Loucy (cell line): ENCODE measurements around the gene SCRN2.

Experiments used
- H2AFZ ChIP-seq: fragments of 200-600 bp; sonication (generic); 2 replicates; pipeline ENCODE4 v1.6.0; 2016; ENCODE audit warnings: antibody characterized with exemption, mild to moderate bottlenecking, low read length, moderate library complexity
- H3F3A ChIP-seq: fragments of 200-600 bp; 2 replicates; pipeline ENCODE4 v1.6.0; 2016; ENCODE audit warnings: antibody characterized with exemption, low read depth, mild to moderate bottlenecking
- H3K27me3 ChIP-seq: fragments of 200-600 bp; sonication (generic); 2 replicates; pipeline ENCODE4 v1.6.1; 2014; ENCODE audit warnings: low read length, mild to moderate bottlenecking; ENCODE audit not compliant: insufficient read depth, poor library complexity, severe bottlenecking
- H3K36me3 ChIP-seq: fragments of 200-600 bp; sonication (generic); 2 replicates; pipeline ENCODE4 v1.6.1; 2016; ENCODE audit warnings: low read length; ENCODE audit not compliant: insufficient read depth
- H3K4me1 ChIP-seq: fragments of 200-600 bp; sonication (generic); 2 replicates; pipeline ENCODE4 v1.5.1; 2014; ENCODE audit warnings: low read length, mild to moderate bottlenecking; ENCODE audit not compliant: insufficient read depth, poor library complexity, severe bottlenecking
- H3K4me2 ChIP-seq: fragments of 200-600 bp; sonication (generic); 2 replicates; pipeline ENCODE4 v1.6.0; 2014; ENCODE audit warnings: antibody characterized with exemption, low read length, low read depth, mild to moderate bottlenecking; ENCODE audit not compliant: poor library complexity, severe bottlenecking
- H3K4me3 ChIP-seq: fragments of 200-600 bp; sonication (generic); 2 replicates; pipeline ENCODE4 v1.5.1; 2014; ENCODE audit warnings: low read length, mild to moderate bottlenecking, mixed read lengths; ENCODE audit not compliant: poor library complexity, severe bottlenecking
- H3K79me2 ChIP-seq: fragments of 200-600 bp; sonication (generic); 2 replicates; pipeline ENCODE4 v1.6.1; 2014; ENCODE audit warnings: low read length; ENCODE audit not compliant: insufficient read depth
- H3K9ac ChIP-seq: fragments of 200-600 bp; sonication (generic); 2 replicates; pipeline ENCODE4 v1.6.0; 2014; ENCODE audit warnings: mild to moderate bottlenecking, low read depth, low read length, moderate library complexity; ENCODE audit not compliant: poor library complexity, severe bottlenecking
- H3K9me2 ChIP-seq: fragments of 200-600 bp; sonication (generic); replicated peaks from 2 replicates; pipeline ENCODE4 v1.6.1; 2016; ENCODE audit warnings: low read depth, low read length, mixed read lengths
- H3K9me3 ChIP-seq: fragments of 200-600 bp; sonication (generic); 2 replicates; pipeline ENCODE4 v1.6.1; 2014; ENCODE audit warnings: mild to moderate bottlenecking, antibody characterized with exemption, low read length, low read depth; ENCODE audit not compliant: insufficient read depth
- H4K20me1 ChIP-seq: fragments of 200-600 bp; sonication (generic); 2 replicates; pipeline ENCODE4 v1.6.0; 2014; ENCODE audit warnings: antibody characterized with exemption, low read length, mild to moderate bottlenecking; ENCODE audit not compliant: insufficient read depth, poor library complexity, severe bottlenecking
- EZH2phosphoT487 ChIP-seq: fragments of 200-600 bp; IDR thresholded peaks from 2 replicates; pipeline ENCODE4 v1.6.1; 2018; ENCODE audit warnings: antibody characterized with exemption, mild to moderate bottlenecking, moderate library complexity, borderline replicate concordance
- TF ChIP-seq, protein P1 (sequence below): fragments of 200-600 bp; sonication (generic); conservative IDR thresholded peaks from 2 replicates; pipeline ENCODE4 v1.5.1; 2014; ENCODE audit warnings: mild to moderate bottlenecking, antibody characterized with exemption, low read length

Gene SCRN2

DNA sequence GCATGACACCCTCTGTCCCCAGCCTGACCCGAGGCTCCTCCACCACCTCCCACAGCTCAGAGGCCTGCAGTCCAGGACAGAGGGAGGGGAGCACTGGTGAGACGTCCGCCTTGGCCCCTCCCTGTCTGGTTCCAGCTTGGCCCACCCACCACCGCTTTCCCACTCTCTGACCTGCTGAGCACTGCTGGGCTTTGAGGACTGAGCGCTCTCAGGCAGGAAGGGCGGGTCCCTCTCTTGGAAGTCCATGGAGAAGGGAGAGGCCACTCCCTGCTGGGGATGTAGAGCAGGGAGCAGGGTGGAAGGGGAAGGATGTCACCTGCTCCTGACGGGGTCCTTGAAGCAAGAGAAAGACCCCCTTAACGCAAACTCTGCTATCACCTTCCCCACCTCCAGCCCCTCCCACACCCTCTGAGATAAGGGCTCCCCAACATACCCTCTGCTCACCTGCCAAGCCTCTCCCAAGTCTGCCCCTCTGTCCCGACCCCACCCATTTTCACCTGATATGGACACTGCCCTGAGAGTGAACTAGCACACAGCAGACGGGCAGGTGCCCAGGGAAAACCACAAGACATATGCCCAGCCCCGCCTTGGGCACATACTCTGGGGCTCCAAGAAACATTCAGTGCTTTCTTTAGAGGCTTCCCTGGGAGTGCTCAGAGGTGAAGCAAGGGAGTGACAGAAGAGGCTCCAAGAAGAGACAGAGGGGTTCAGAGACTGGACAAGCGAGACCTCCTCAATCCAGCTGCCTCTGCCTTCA, 20.9 kb downstream of the SCRN2 start:
- Histone ChIP-seq H3F3A (no peaks in the 10 kb centered on the region), H3K4me2 (peak overlapping the region; percentile 95), H3K9ac (peak overlapping the region; percentile 78), H3K9me3 (no peaks in the 10 kb centered on the region), H3K9me2 (no peaks in the 10 kb centered on the region), H3K27me3 (no peaks in the 10 kb centered on the region), H2AFZ (no peak overlapping the region), H4K20me1 (peaks cover 5% of the 10 kb centered on the region), H3K4me3 (peak overlapping the region; percentile 81), H3K36me3 (peaks cover 18% of the 10 kb centered on the region; the same call in 1 of the 2 replicates), H3K4me1 (peaks cover 16% of the 10 kb centered on the region), H3K79me2 (peaks cover 12% of the 10 kb centered on the region; the same call in 1 of the 2 replicates)
- TF ChIP-seq, protein P1, sequence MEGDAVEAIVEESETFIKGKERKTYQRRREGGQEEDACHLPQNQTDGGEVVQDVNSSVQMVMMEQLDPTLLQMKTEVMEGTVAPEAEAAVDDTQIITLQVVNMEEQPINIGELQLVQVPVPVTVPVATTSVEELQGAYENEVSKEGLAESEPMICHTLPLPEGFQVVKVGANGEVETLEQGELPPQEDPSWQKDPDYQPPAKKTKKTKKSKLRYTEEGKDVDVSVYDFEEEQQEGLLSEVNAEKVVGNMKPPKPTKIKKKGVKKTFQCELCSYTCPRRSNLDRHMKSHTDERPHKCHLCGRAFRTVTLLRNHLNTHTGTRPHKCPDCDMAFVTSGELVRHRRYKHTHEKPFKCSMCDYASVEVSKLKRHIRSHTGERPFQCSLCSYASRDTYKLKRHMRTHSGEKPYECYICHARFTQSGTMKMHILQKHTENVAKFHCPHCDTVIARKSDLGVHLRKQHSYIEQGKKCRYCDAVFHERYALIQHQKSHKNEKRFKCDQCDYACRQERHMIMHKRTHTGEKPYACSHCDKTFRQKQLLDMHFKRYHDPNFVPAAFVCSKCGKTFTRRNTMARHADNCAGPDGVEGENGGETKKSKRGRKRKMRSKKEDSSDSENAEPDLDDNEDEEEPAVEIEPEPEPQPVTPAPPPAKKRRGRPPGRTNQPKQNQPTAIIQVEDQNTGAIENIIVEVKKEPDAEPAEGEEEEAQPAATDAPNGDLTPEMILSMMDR = no peak
- TF ChIP-seq EZH2phosphoT487 = no peak

DNA sequence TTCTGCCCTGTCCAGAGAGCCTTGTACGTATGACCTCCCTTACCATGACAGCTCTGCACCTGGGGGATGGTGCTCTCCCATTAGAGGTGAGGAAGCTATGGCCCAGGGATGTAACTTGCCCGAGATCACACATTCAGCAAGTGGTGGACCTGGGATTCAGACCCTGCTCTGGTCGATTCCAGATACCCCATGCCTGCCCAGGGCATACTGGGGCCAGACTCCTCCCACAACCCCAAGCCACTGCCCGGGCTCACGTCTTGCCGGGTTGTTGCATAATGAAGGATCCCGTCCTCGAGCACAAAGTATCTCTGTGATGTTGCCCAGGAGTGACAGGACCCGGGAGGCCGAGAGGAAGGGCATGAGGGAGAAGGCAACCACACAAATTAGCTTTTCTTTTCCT, 21.6 kb downstream of the SCRN2 start:
- Histone ChIP-seq H3K9me2 (no peaks in the 10 kb centered on the region), H3K27me3 (no peaks in the 10 kb centered on the region), H3K9me3 (no peaks in the 10 kb centered on the region), H3K4me2 (no peak overlapping the region), H3K9ac (peak overlapping the region; percentile 23), H3K36me3 (peaks cover 17% of the 10 kb centered on the region; the same call in 1 of the 2 replicates), H3K4me3 (no peak overlapping the region), H3F3A (no peaks in the 10 kb centered on the region), H4K20me1 (peaks cover 5% of the 10 kb centered on the region), H2AFZ (no peak overlapping the region), H3K4me1 (peaks cover 16% of the 10 kb centered on the region), H3K79me2 (peaks cover 12% of the 10 kb centered on the region; the same call in 1 of the 2 replicates)
- TF ChIP-seq, protein P1 = no peak
- TF ChIP-seq EZH2phosphoT487 = no peak

DNA sequence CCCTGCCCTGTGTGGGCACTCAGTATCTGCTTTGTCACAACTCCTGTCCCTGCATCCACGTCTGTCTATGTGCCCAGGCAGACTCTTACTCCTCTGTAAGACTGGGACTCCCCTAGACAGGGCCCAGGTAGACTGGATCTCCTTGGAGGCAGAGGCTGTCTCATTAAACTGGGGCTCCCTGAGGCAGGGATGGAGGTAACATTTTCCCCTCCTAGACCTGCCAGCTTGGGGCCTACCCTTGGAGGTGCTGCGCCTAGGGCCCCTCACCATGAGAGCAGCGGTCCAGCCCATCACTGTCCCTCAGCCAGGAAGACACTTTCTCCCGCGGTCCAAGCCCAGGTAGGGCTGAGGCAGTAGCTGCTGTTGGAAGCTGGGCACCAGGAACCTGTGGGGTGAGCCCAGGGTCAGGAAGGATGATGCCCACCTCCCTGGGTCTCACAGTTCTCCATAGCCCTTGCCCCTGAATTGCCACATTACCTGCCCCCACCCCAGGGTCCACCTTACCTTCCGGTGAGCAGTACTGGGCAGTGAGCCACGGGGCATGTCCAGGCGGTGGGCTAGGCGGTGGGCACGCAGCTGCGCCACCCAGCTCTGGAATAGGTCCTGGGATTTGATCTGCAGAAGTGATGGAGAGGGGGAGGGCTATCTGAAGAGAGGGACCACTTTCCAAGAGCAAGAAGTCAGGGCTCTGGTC, 22.9 kb downstream of the SCRN2 start:
- Histone ChIP-seq H3F3A (no peaks in the 10 kb centered on the region), H3K36me3 (peaks cover 6% of the 10 kb centered on the region; the same call in 1 of the 2 replicates), H3K4me2 (no peak overlapping the region), H3K79me2 (peaks cover 12% of the 10 kb centered on the region; the same call in 1 of the 2 replicates), H3K4me1 (peaks cover 16% of the 10 kb centered on the region), H3K9ac (no peak overlapping the region), H3K27me3 (no peaks in the 10 kb centered on the region), H3K9me2 (no peaks in the 10 kb centered on the region), H3K9me3 (no peaks in the 10 kb centered on the region), H2AFZ (no peak overlapping the region), H3K4me3 (no peak overlapping the region), H4K20me1 (peaks cover 5% of the 10 kb centered on the region)
- TF ChIP-seq, protein P1 = no peak
- TF ChIP-seq EZH2phosphoT487 = no peak
